Measurements from ENCODE around the gene CSNK1E.
"Not testable (repeated sequence)": the region's sequence is repeated elsewhere in the genome, so short reads cannot be mapped to it uniquely, and the experiment has no call there.

Gene CSNK1E

GRCh38 chr22:38317122-38317994, at the start of gene CSNK1E:
CSNK1E (minus strand) TSS chr22:38317433; CDS start chr22:38314157, 3,276 bp downstream.
- H3K9me3 Mint-ChIP-seq, result no peaks in the 10 kb centered on the region
- H3K4me3 Mint-ChIP-seq, result peak within 1 kb of the TSS; percentile 90
- DNase-seq, result peak; percentile 82
- no peaks in the 10 kb centered on the region for H3K27me3 Mint-ChIP-seq
- peaks cover 44% of the 10 kb centered on the region for H3K4me1 Mint-ChIP-seq (ENCODE audit: low read depth)
- H3K27ac Mint-ChIP-seq, result peak within 1 kb of the TSS; percentile 91
- H3K36me3 Mint-ChIP-seq (ENCODE audit: low read depth), result peaks cover 35% of the 10 kb centered on the region

DNA sequence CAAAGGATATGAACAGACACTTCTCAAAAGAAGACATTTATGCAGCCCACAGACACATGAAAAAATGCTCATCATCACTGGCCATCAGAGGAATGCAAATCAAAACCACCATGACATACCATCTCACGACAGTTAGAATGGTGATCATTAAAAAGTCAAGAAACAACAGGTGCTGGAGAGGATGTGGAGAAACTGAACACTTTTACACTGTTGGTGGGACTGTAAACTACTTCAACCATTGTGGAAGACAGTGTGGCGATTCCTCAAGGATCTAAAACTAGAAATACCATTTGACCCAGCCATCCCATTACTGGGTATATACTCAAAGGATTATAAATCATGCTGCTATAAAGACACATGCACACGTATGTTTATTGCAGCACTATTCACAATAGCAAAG, 48.6 kb upstream of the CSNK1E start:
- H3K36me3 Mint-ChIP-seq (ENCODE audit: low read depth); H3K4me3 Mint-ChIP-seq; DNase-seq; H3K27ac Mint-ChIP-seq; H3K27me3 Mint-ChIP-seq; H3K4me1 Mint-ChIP-seq (ENCODE audit: low read depth); H3K9me3 Mint-ChIP-seq: not testable (repeated sequence)

DNA sequence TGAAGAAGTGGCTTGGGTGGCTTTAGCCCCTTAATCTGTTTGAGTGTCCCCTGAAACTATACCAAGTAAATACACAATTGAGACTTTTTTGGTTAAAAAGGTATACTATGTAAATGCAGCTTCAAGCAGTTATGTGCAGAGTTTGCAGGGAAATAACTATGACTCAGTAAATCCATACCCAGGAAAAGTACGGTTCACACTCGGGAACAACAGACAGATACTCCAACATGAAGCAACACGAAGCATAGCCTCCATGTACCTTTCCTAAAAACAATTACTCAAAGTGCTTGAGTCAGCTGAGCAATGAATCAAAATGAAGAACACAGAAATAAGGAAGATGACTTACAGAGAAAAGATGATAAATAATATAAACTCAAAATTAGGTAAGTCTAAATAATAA, 47.9 kb upstream of the CSNK1E start:
- not testable (repeated sequence) for DNase-seq; H3K4me1 Mint-ChIP-seq (ENCODE audit: low read depth); H3K27me3 Mint-ChIP-seq

GRCh38 chr22:38360560-38360959, 43.3 kb upstream of the CSNK1E start:
- not testable (repeated sequence) for H3K36me3 Mint-ChIP-seq (ENCODE audit: low read depth); H3K4me1 Mint-ChIP-seq (ENCODE audit: low read depth); H3K27me3 Mint-ChIP-seq; H3K9me3 Mint-ChIP-seq; H3K4me3 Mint-ChIP-seq; DNase-seq; H3K27ac Mint-ChIP-seq

More for the DNA sequence above, 47.9 kb upstream of the CSNK1E start:
- H3K4me3 Mint-ChIP-seq; H3K9me3 Mint-ChIP-seq; H3K36me3 Mint-ChIP-seq (ENCODE audit: low read depth); H3K27ac Mint-ChIP-seq: not testable (repeated sequence)

GRCh38 chr22:38359817-38360216, 42.6 kb upstream of the CSNK1E start:
- not testable (repeated sequence) for H3K36me3 Mint-ChIP-seq (ENCODE audit: low read depth); H3K9me3 Mint-ChIP-seq; H3K27me3 Mint-ChIP-seq; H3K4me1 Mint-ChIP-seq (ENCODE audit: low read depth); H3K4me3 Mint-ChIP-seq; H3K27ac Mint-ChIP-seq; DNase-seq

- H3K27me3 Mint-ChIP-seq; H3K4me3 Mint-ChIP-seq; H3K36me3 Mint-ChIP-seq (ENCODE audit: low read depth); H3K27ac Mint-ChIP-seq; H3K9me3 Mint-ChIP-seq; H3K4me1 Mint-ChIP-seq (ENCODE audit: low read depth); DNase-seq: not testable (repeated sequence)
These were observed 40.7 kb upstream of the CSNK1E start for GRCh38 chr22:38357971-38358370.

- H3K27ac Mint-ChIP-seq, result no peak overlapping the region
- H3K36me3 Mint-ChIP-seq (ENCODE audit: low read depth), result no peaks in the 10 kb centered on the region
- no peak overlapping the region for H3K4me3 Mint-ChIP-seq
- no peaks in the 10 kb centered on the region for H3K27me3 Mint-ChIP-seq
- DNase-seq, result no peak
- no peaks in the 10 kb centered on the region for H3K4me1 Mint-ChIP-seq (ENCODE audit: low read depth)
- H3K9me3 Mint-ChIP-seq, result no peaks in the 10 kb centered on the region
These were observed 38.0 kb upstream of the CSNK1E start for GRCh38 chr22:38355275-38355674.

GRCh38 chr22:38353701-38354100, 36.5 kb upstream of the CSNK1E start:
- no peak for DNase-seq
- H3K36me3 Mint-ChIP-seq (ENCODE audit: low read depth), result no peaks in the 10 kb centered on the region
- H3K4me3 Mint-ChIP-seq, result no peak overlapping the region
- no peaks in the 10 kb centered on the region for H3K9me3 Mint-ChIP-seq
- H3K4me1 Mint-ChIP-seq (ENCODE audit: low read depth), result no peaks in the 10 kb centered on the region
- H3K27me3 Mint-ChIP-seq, result no peaks in the 10 kb centered on the region
- no peak overlapping the region for H3K27ac Mint-ChIP-seq

- Mint-ChIP-seq H3K4me1 (ENCODE audit: low read depth) (no peaks in the 10 kb centered on the region), H3K36me3 (ENCODE audit: low read depth) (no peaks in the 10 kb centered on the region), H3K4me3 (no peak overlapping the region), H3K9me3 (no peaks in the 10 kb centered on the region), H3K27ac (no peak overlapping the region), H3K27me3 (no peaks in the 10 kb centered on the region)
- DNase-seq, result peak; percentile 88
These were observed 36.0 kb upstream of the CSNK1E start for GRCh38 chr22:38353142-38353629.

DNA sequence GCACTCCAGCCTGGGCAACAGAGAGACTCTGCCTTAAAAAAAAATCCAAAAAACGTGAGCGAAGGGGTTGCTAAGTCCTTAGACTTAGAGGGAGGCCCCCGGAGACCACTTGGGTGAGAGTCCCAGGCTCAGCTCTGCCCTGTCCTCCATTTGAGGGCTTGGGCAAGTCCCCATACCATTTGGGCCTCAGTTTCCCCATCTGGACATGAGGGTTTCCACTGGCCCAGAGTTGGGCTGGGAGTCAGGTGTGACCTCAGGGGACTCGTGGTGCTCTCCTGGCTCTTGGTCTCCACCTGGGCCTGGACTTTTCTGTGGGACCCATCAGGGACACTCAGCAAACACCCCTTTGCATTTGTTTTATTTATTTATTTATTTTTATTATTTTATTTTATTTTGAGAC, 35.2 kb upstream of the CSNK1E start:
- Mint-ChIP-seq H3K27ac (no peak overlapping the region), H3K27me3 (peaks cover 1% of the 10 kb centered on the region), H3K4me1 (ENCODE audit: low read depth) (no peaks in the 10 kb centered on the region), H3K4me3 (no peak overlapping the region), H3K36me3 (ENCODE audit: low read depth) (no peaks in the 10 kb centered on the region), H3K9me3 (no peaks in the 10 kb centered on the region)
- peak; percentile 22 for DNase-seq

- Mint-ChIP-seq H3K9me3 (no peaks in the 10 kb centered on the region), H3K27me3 (peaks cover 13% of the 10 kb centered on the region), H3K4me3 (no peak overlapping the region), H3K4me1 (ENCODE audit: low read depth) (no peaks in the 10 kb centered on the region), H3K27ac (no peak overlapping the region), H3K36me3 (ENCODE audit: low read depth) (no peaks in the 10 kb centered on the region)
- DNase-seq, result peak; percentile 12
These were observed 33.5 kb upstream of the CSNK1E start for GRCh38 chr22:38350444-38351359.

GRCh38 chr22:38348751-38349496, 31.7 kb upstream of the CSNK1E start:
- no peak overlapping the region for H3K27ac Mint-ChIP-seq
- H3K27me3 Mint-ChIP-seq, result peaks cover 13% of the 10 kb centered on the region
- no peaks in the 10 kb centered on the region for H3K36me3 Mint-ChIP-seq (ENCODE audit: low read depth)
- no peak for DNase-seq
- no peaks in the 10 kb centered on the region for H3K9me3 Mint-ChIP-seq
- no peaks in the 10 kb centered on the region for H3K4me1 Mint-ChIP-seq (ENCODE audit: low read depth)
- H3K4me3 Mint-ChIP-seq, result no peak overlapping the region

DNA sequence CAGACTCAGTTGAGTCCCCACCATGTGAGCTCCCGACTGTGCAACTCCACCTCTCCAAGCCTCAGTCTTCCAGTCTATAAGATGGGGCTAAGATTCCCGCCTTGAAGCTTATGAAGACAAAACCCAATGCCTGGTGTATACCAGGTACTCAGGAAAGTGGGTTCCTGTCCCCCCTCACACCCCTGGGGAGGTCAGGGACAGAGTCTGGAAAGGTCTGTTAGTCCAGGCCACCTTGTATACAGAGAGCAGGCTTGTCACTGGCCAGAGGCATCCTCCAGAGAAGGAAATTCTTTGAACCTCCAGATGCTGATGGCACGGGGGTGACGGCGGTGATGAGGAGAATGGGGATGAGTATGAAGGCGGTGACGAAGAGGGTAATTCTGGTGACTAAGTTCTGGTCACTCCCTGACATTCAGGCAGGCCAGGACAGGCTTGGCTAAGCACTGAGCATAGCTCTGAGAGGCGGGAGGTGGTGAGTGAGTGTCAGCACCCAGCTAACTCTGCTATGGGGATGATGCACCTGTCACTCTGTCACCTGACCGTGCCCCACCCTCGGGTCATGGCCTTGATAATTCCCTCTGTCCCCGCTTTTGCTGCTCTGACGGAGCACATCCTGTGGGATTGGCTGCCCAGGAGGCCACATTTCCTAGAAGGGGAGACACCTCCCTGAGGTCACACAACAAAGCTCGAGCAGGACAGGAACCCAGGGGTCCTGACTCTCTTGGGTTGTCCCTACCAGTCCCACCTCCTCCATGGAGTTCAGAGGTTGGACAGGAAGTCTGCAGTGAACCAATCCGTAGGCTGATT, 30.9 kb upstream of the CSNK1E start:
- peak; percentile 19 for DNase-seq
- H3K36me3 Mint-ChIP-seq (ENCODE audit: low read depth), result no peaks in the 10 kb centered on the region
- H3K27ac Mint-ChIP-seq, result no peak overlapping the region
- H3K4me1 Mint-ChIP-seq (ENCODE audit: low read depth), result no peaks in the 10 kb centered on the region
- H3K27me3 Mint-ChIP-seq, result peaks cover 13% of the 10 kb centered on the region
- H3K4me3 Mint-ChIP-seq, result no peak overlapping the region
- no peaks in the 10 kb centered on the region for H3K9me3 Mint-ChIP-seq

Measured in activated T-cell treated with anti-CD3 and anti-CD28 coated beads, Interleukin-2, amount 50 U/mL, for 24 hours (primary cell).